ENCODE data around the gene CLSTN3. TPM values are rescaled to one million over a fixed set of nuclear protein-coding genes. Genes with fewer than 3 reads are reported as not detected.

Gene CLSTN3
- total RNA-seq, 1 donor from 2014 or later, result 30.4 TPM

DNA sequence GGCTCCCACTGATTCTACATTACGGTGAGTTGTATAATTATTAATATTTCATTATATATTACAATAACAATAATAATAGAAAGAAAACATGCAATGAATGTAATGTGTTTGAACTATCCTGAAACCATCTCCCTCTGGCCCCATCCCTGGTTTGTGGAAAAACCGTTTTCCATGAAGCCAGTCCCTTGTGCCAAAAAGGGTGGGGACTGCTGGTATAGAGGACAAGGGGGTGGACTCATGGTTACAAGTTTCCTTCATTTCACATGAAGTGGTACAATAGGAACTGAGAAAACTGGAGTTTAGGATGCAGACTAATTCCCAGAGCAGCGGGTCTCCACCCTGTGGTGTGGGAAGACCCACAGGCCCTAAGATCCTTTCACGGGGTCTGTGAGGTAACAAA is 18.1 kb upstream of the CLSTN3 start:
- TF ChIP-seq, protein P1, sequence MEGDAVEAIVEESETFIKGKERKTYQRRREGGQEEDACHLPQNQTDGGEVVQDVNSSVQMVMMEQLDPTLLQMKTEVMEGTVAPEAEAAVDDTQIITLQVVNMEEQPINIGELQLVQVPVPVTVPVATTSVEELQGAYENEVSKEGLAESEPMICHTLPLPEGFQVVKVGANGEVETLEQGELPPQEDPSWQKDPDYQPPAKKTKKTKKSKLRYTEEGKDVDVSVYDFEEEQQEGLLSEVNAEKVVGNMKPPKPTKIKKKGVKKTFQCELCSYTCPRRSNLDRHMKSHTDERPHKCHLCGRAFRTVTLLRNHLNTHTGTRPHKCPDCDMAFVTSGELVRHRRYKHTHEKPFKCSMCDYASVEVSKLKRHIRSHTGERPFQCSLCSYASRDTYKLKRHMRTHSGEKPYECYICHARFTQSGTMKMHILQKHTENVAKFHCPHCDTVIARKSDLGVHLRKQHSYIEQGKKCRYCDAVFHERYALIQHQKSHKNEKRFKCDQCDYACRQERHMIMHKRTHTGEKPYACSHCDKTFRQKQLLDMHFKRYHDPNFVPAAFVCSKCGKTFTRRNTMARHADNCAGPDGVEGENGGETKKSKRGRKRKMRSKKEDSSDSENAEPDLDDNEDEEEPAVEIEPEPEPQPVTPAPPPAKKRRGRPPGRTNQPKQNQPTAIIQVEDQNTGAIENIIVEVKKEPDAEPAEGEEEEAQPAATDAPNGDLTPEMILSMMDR (conservative IDR thresholded peaks at IDR 0.05), result no peak
- Mint-ChIP-seq H3K27ac (ENCODE audit: unreplicated experiment) (no peak overlapping the region), H3K4me3 (no peak overlapping the region), H3K4me1 (peaks cover 18% of the 10 kb centered on the region), H3K9me3 (no peaks in the 10 kb centered on the region), H3K36me3 (ENCODE audit: low read depth) (peaks cover 3% of the 10 kb centered on the region), H3K27me3 (ENCODE audit: low read depth) (no peaks in the 10 kb centered on the region)
- no peak for DNase-seq (ENCODE audit: low read depth, low spot score)

DNA sequence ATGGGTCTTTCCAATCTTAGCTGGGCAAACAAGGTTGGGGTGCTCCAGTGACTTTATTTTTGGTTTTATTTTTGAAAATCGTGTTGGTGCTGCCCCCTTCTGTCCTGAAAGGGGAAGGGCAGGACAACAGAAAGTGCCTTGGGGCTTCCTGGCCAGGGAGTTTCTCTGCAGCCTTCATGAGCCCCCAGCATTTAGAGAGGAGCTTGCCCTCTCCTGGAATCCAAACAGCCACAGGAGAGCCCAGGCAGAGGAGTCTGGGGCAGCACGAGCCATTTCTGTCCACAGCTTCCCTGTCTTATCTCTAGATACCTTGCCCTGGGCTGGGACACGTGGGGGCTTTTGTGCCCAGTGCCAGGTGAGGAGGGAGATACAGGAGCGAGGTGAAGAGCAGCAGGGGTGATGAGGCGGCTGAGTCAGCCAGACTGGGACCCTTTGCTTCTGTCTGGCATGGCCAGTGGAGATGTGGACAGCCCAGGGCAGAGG is 16.7 kb upstream of the CLSTN3 start:
- Mint-ChIP-seq H3K27me3 (ENCODE audit: low read depth) (no peaks in the 10 kb centered on the region), H3K27ac (ENCODE audit: unreplicated experiment) (peak overlapping the region; percentile 55), H3K36me3 (ENCODE audit: low read depth) (no peaks in the 10 kb centered on the region), H3K9me3 (no peaks in the 10 kb centered on the region), H3K4me3 (no peak overlapping the region), H3K4me1 (peaks cover 11% of the 10 kb centered on the region)
- DNase-seq (ENCODE audit: low read depth, low spot score), result peak; percentile 28
- TF ChIP-seq, protein P1 (conservative IDR thresholded peaks at IDR 0.05), result peak; percentile 96

DNA sequence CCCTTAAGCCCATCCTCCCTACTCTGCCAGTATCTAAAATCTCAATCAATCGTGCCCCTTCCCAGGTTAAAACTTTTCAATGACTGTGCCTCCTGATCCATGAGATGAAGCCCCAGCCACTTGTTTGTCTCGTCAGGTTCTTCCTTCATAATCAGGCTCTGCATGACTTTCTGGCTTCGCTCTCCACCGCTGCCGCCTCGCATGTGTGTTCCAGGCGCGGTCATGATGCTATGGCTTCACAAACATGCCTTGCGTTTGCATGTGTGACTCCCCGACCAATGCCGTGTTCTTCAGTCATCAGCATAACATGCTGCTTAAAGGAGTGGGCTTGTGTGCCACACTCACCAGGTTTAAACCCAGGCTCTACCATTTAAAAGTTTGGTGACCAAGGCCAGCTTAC is 16.2 kb upstream of the CLSTN3 start:
- no peaks in the 10 kb centered on the region for H3K9me3 Mint-ChIP-seq
- H3K27me3 Mint-ChIP-seq (ENCODE audit: low read depth), result no peaks in the 10 kb centered on the region
- H3K36me3 Mint-ChIP-seq (ENCODE audit: low read depth), result no peaks in the 10 kb centered on the region
- TF ChIP-seq, protein P1 (conservative IDR thresholded peaks at IDR 0.05), result no peak
- H3K4me3 Mint-ChIP-seq, result no peak overlapping the region
- no peak overlapping the region for H3K27ac Mint-ChIP-seq (ENCODE audit: unreplicated experiment)
- H3K4me1 Mint-ChIP-seq, result peaks cover 9% of the 10 kb centered on the region
- DNase-seq (ENCODE audit: low read depth, low spot score), result no peak

DNA sequence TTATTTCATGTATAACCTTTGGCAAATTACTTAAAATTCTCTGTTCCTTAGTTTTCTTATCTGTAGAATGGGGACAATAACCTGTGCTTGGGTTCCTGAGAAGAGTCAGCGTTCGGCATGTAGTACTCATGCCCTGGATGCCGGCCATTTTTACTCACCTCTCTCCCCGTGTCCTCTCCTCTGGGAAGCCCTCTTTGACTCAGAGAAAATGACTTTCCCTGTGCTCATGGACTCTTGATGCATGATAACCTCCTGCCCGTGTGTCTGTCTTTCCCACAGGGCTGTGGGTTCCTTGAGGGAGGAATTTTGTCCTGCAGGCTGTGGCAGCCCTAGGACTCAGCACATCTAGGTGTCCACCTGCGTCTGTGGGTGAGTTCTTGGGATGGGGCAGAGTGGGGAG is 15.3 kb upstream of the CLSTN3 start:
- H3K4me1 Mint-ChIP-seq, result peaks cover 4% of the 10 kb centered on the region
- no peaks in the 10 kb centered on the region for H3K27me3 Mint-ChIP-seq (ENCODE audit: low read depth)
- H3K4me3 Mint-ChIP-seq, result no peak overlapping the region
- DNase-seq (ENCODE audit: low read depth, low spot score), result no peak
- no peaks in the 10 kb centered on the region for H3K36me3 Mint-ChIP-seq (ENCODE audit: low read depth)
- TF ChIP-seq, protein P1 (conservative IDR thresholded peaks at IDR 0.05), result no peak
- no peak overlapping the region for H3K27ac Mint-ChIP-seq (ENCODE audit: unreplicated experiment)
- no peaks in the 10 kb centered on the region for H3K9me3 Mint-ChIP-seq

DNA sequence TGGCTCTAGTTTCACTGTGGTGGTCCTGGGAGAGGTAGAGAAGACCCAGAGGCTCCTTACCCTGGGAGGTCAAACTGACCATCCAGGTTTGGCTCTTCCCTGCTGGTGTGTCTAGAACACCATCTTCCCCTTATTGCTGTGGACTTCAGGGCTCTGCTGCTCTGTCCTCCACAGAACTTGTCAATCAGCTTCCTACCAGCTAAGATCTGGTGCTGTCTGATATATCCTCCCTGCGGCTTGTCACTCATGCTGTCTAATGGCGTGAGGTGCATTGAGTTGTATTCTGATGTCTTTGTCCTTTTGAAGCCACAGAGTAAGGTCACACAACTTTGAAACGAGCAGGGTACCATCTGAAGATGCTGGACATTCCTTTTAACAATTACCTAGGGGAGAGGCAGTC is 14.0 kb upstream of the CLSTN3 start:
- Mint-ChIP-seq H3K27me3 (ENCODE audit: low read depth) (no peaks in the 10 kb centered on the region), H3K4me1 (peaks cover 4% of the 10 kb centered on the region), H3K36me3 (ENCODE audit: low read depth) (no peaks in the 10 kb centered on the region), H3K9me3 (no peaks in the 10 kb centered on the region), H3K4me3 (no peak overlapping the region), H3K27ac (ENCODE audit: unreplicated experiment) (no peak overlapping the region)
- TF ChIP-seq, protein P1 (conservative IDR thresholded peaks at IDR 0.05), result no peak
- no peak for DNase-seq (ENCODE audit: low read depth, low spot score)

DNA sequence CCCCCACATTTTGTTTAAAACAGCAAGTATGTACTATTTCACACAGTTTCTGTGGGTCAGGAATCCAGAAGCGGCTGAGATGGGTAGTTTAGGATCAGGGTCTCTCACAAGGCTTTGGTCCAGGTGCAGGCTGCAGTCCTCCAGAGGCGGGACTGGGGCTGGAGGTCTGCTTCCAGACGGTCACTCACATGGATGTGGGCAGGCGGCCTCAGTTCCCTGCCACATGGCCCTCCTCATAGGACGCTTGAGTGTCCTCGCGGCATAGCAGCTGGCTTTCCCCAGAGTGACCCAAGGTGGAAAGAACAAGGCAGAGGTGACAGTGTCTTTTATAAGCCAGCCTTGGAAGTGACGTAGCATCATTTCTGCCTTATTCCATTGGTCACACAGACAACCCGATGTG is 13.3 kb upstream of the CLSTN3 start:
- no peaks in the 10 kb centered on the region for H3K9me3 Mint-ChIP-seq
- H3K27me3 Mint-ChIP-seq (ENCODE audit: low read depth), result no peaks in the 10 kb centered on the region
- TF ChIP-seq, protein P1 (conservative IDR thresholded peaks at IDR 0.05), result no peak
- H3K4me3 Mint-ChIP-seq, result no peak overlapping the region
- no peaks in the 10 kb centered on the region for H3K36me3 Mint-ChIP-seq (ENCODE audit: low read depth)
- no peak for DNase-seq (ENCODE audit: low read depth, low spot score)
- no peak overlapping the region for H3K27ac Mint-ChIP-seq (ENCODE audit: unreplicated experiment)
- peaks cover 4% of the 10 kb centered on the region for H3K4me1 Mint-ChIP-seq

Measured in neural crest cell (in vitro differentiated cells).